HG02938 (cell line): Measurements from ENCODE around the gene ATR.

Experiments
- ATAC-seq: cut with Tn5 transposase; IDR thresholded peaks from one replicate; pipeline ENCODE4 v1.9.1; 2021; ENCODE audit warnings: mild to moderate bottlenecking, moderate library complexity; ENCODE audit not compliant: unreplicated experiment

The ATR gene

DNA sequence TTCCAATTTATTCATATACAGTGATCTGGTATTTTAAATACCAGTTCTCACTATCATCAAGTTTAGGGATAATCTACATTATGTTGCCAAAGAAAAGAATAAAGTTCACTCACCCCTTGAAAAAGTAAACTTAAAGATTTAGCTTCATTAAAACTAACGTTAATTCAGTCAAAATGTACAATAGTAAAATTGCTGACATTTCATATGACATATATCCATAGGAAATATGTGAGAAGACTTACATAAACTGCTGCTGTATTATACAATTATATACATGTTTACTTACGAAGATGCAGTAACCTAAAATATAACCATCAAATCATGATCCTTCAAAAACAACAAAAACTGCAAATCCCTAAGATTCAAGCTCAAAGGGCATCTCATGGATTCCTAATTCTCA, 44.0 kb downstream of the ATR start:
- ATAC-seq = no peak

DNA sequence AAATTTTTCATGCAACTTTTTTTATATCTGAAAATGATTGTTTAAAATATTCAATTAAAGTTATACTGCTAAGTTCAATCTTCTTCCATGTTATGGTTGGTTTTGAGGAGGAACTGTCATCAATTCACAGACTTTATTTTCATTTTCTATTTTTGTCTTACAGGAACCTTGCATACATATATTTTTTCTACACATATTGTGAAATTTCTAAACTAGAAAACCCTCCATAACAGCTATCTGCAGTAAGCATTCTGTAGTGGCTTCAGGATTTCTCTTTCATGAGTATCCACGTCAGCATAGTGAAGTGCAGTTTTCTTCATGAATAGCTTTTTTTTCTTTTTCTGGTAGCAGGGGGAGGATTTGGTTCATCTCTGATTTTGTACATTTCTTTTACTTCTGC, 48.2 kb downstream of the ATR start:
- ATAC-seq = no peak

- ATAC-seq = no peak
These were observed 54.5 kb downstream of the ATR start for GRCh38 chr3:142523921-142524566.

DNA sequence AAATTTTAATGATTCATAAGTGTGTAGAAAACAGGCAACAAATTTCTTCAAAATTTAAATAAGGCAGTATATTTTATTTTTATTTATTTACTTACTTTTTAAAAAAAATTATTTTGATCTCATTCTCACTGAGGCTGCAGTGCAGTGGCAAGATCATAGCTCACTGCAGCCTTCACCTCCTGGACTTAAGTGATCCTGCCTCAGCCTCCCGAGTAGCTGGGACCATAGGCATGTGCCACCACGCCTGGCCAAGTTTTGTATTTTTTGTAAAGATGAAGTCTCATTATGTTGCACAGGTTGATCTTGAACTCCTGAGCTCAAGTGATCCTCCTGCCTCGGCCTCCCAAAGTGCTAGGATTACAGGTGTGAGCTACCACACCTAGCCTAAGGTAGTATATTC, 69.5 kb downstream of the ATR start:
- ATAC-seq = no peak

DNA sequence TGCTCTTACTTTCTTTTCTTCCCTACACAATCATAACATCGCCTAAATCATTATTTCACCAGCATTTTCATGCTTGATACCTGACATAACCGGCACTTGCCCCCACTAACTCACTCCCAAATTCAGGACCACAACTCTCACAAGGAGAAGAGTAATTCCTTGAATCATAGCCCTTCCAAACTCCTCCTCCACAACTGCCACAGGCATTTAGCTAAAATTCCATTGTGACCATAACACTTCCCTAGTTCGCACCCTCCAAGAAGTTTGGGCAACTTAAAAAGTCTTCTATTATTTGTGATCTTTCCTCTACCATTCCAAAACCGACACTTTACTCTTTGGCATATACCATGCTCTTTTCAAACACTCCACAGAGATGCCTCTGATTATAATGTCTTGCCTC, 71.3 kb downstream of the ATR start:
- no peak for ATAC-seq

DNA sequence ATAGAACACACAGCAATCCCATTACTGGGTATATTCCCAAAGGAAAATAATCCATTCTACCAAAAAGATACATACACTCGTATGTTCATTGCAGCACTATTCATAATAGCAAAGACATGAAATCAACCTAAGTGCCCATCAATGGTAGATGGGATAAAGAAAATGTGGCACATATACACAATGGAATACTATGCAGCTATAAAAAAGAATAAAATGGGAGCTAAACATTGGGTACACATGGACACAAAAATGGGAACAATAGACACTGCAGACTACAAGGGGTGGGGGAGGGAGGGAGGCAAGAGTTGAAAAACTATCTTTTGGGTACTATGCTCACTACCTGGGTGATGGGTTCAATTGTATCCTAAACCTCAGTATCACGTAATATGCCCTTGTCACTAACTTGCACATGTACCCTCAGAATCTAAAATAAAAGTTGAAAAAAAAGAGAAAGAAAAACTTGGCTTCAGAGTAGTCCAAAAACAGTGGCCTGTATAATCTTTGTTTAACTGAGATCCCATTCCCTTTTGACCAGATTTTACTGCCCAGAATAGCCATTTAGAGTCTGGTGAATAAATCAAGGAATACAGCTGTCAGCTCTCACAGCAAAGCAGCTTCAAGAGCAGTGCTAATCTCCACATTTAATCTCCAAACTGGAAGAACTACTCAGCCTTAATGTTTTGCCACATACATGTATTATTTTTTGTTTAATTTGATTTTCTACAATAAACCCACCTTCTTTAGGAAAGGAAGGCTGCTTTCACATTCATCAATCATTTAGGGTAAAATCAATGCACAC, 76.1 kb downstream of the ATR start:
- ATAC-seq = no peak

DNA sequence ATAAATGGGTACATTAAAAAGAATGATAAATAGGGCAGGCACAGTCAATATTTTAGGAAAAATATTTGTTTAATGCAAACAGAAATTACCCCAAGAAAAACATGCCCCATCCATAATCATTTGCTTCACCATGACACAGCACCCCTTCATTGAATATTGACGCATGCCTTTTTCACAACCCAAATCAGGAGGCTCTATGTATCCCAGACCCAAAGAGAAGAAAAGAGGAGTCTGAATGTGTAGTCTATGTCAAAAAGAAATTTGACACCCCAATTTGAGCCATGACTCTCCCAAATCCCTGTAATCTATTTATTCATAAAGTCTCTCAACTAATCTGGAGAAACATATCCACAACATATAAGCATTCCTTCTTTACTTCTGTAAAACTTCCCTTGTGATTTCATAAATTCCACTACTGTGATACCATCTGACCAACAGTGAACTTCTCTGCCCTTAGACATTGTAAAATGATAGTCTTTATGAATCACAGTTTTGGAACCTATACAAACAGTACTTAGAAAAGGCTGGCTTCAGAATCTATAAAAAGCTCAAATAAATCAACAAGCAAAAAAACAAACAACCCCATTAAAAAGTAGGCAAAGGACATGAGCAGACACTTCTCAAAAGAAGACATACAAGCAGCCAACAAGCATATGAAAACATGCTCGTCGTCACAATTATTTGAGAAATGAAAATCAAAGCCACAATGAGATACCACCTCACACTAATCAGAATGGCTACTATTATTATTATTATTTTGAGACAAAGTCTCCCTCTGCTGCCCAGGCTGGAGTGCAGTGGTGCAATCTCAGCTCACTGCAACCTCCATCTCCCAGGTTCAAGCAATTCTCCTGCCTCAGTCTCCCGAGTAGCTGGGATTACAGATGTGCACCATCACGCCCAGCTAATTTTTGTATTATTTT, 77.3 kb downstream of the ATR start:
- no peak for ATAC-seq

DNA sequence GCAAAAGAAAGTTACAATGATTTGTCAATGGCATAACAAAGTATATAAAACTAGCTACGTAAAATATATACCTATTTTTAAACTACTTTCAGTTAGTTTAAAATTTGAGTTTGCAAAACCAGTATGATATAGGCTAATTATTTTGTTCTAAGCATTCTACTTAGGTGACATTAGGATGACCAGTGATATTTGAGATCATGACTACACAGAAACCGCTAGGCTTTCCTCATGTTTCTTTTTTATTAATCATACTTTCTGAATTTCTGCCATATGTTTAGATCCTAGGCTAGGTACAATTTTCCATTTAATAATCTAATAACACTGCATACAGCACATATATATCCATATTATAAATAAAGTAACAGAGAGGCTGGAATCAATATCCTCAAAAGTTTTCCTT, 78.3 kb downstream of the ATR start:
- no peak for ATAC-seq

GRCh38 chr3:142498397-142499180, 79.9 kb downstream of the ATR start:
- ATAC-seq = no peak

- no peak for ATAC-seq
These were observed 80.8 kb downstream of the ATR start for GRCh38 chr3:142497729-142498128.

GRCh38 chr3:142495103-142495502, 83.4 kb downstream of the ATR start:
- ATAC-seq = no peak

DNA sequence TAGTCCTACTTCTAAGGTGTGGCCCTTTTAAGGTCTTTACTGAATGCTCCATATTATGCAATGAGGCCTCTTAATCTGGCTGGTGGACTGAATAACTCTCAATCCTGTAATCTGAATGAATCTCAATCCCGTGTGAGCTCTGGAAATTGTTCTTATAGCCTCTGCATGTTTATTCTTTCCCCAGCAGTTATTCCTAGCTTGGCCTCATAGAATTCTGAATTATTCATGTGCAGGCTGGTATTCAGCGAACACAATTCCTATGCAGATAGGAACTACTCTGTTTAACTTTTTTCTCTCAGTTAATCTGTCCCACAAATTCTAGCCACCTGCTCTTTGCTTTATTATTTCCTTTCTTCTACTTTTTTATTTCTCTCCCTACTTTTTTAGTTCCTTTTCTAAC, 86.3 kb downstream of the ATR start:
- ATAC-seq = no peak

- ATAC-seq = no peak
These were observed 88.8 kb downstream of the ATR start for GRCh38 chr3:142489572-142490323.

DNA sequence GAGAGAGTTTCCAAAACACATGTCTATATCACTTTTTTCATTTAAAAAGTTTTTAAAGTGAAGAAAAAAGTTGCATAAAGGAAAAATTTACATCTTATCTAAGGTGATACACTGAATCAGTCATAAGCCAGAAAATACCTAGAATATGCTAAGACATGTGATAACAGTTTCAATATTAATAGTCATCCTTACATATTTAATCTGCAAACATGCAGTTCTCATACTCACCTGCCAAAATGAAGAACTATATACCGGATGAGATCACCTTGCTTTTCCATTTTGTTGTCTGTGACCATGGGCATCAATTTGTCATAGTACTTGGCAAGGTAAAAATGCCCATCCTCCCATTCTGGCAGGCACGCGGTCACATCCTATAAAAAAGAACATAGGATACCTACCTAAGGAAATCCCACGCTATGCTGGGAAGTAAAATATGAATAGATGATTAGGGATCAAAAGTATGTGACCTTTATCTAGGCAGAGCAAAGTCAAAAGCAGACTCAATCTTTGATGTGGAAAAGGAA, 93.6 kb downstream of the ATR start:
- ATAC-seq = no peak

GRCh38 chr3:142481196-142481595, 97.3 kb downstream of the ATR start:
- ATAC-seq = no peak

DNA sequence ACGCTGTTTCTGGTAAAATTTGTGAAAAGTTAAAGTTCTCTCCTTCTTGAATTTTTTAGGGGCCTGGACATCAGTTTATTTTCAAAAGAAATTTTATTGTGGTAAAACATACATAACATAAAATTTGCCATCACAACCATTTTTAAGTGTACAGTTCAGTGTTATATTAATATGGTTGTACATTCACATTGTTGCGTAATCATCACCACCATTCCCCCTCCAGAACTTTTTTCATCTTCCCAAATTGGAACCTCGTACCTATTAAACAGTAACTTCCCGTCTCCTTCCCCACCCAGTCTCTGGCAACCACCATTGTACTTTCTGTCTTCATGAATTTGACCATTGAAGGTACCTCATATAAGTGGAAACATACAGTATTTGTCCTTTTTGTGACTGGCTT, 107.7 kb downstream of the ATR start:
- ATAC-seq = no peak

GRCh38 chr3:142468456-142468855, 110.1 kb downstream of the ATR start:
- no peak for ATAC-seq

- ATAC-seq = no peak
These were observed 110.8 kb downstream of the ATR start for GRCh38 chr3:142467768-142468167.

DNA sequence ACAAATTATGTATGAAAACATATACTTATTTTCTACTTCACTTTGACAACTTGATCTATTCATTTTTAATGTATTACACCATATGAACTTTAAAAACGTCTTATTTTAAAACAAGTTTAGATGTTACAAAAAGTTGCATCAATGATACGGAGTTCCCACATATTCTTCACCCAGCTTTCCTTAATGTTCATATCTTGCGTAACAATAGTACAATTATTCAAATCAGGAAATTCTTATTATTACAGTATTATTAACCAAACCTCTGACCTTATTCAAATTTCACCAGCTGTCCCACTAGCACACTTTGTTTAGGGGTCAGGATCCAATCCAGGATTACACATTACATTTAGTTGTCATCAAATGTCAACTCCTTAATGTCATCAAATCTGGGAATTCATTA, 117.8 kb downstream of the ATR start:
- no peak for ATAC-seq

- no peak for ATAC-seq
These were observed 118.6 kb downstream of the ATR start for GRCh38 chr3:142459929-142460328.
